ENCODE data around the gene BATF3.

Gene BATF3

GRCh38 chr1:212702672-212703071 is 3.0 kb upstream of the BATF3 start:
- no peak for DNase-seq

- DNase-seq = no peak
Measured at GRCh38 chr1:212701910-212702309, 2.3 kb upstream of the BATF3 start.

- DNase-seq = no peak
Measured at GRCh38 chr1:212700892-212701819, 1.5 kb upstream of the BATF3 start.

- DNase-seq = no peak
Measured at GRCh38 chr1:212700223-212700891, 717 bp upstream of the BATF3 start.

GRCh38 chr1:212699104-212699624 is 476 bp downstream of the BATF3 start:
- DNase-seq = no peak

- no peak for DNase-seq
Measured at GRCh38 chr1:212698467-212699103, 1.1 kb downstream of the BATF3 start.

- DNase-seq = no peak
Measured at GRCh38 chr1:212696721-212697331, 2.8 kb downstream of the BATF3 start.

GRCh38 chr1:212692774-212693644 is 6.6 kb downstream of the BATF3 start:
- no peak for DNase-seq

- no peak for DNase-seq
Measured at GRCh38 chr1:212691561-212692071, 8.0 kb downstream of the BATF3 start.

- no peak for DNase-seq
Measured at GRCh38 chr1:212690816-212691403, 8.7 kb downstream of the BATF3 start.

- no peak for DNase-seq
Measured at GRCh38 chr1:212689758-212690529, 9.7 kb downstream of the BATF3 start.

- DNase-seq = no peak
Measured at GRCh38 chr1:212689196-212689725, 10.4 kb downstream of the BATF3 start.

- no peak for DNase-seq
Measured at GRCh38 chr1:212688341-212689047, 11.1 kb downstream of the BATF3 start.

- DNase-seq = no peak
Measured at GRCh38 chr1:212687811-212688210, 11.8 kb downstream of the BATF3 start.

- no peak for DNase-seq
Measured at GRCh38 chr1:212686591-212686990, 13.0 kb downstream of the BATF3 start.

GRCh38 chr1:212686069-212686468 is 13.6 kb downstream of the BATF3 start:
- DNase-seq = no peak

GRCh38 chr1:212685429-212685828 is 14.2 kb downstream of the BATF3 start:
- no peak for DNase-seq

- no peak for DNase-seq
Measured at GRCh38 chr1:212684521-212685090, 15.0 kb downstream of the BATF3 start.

GRCh38 chr1:212684076-212684475 is 15.6 kb downstream of the BATF3 start:
- no peak for DNase-seq
